K562 (cell line): ENCODE data around the gene GATAD1. TPM values are rescaled to one million over a fixed set of nuclear protein-coding genes. Genes with fewer than 3 reads are reported as not detected.

Source experiments
- ARID4B ChIP-seq: sonication (generic); formaldehyde crosslinking; IDR thresholded peaks from 2 replicates; pipeline ENCODE4 v1.8.0; 2022; ENCODE audit warnings: mild to moderate bottlenecking, missing genetic modification reagents
- DACH1 ChIP-seq: fragments of 450-650 bp; IDR thresholded peaks from 2 replicates; pipeline ENCODE4 v1.6.1; 2018; ENCODE audit not compliant: partially characterized antibody
- EP400 ChIP-seq: fragments of 450-650 bp; IDR thresholded peaks from 2 replicates; pipeline ENCODE4 v1.6.1; 2017; ENCODE audit warnings: antibody characterized with exemption, mild to moderate bottlenecking, moderate library complexity
- ID3 ChIP-seq, 2 experiments: fragments of 250-450 bp in 1 of 2; fragments of 450-650 bp in 1 of 2; sonication (Bioruptor Pico) in 1 of 2; IDR thresholded peaks; 2 replicates each; pipeline versions ENCODE4 v1.6.1 to v1.8.0; 2016 to 2021; ENCODE audit warnings: mild to moderate bottlenecking in 2 of 2, moderate library complexity in 2 of 2, missing compliant biosample characterization in 1 of 2, missing genetic modification characterization in 1 of 2
- NCOA4 ChIP-seq: fragments of 450-650 bp; IDR thresholded peaks from 2 replicates; pipeline ENCODE4 v1.6.1; 2018; ENCODE audit warnings: mild to moderate bottlenecking; ENCODE audit not compliant: partially characterized antibody
- OTX1 ChIP-seq: fragments of 450-650 bp; formaldehyde crosslinking; IDR thresholded peaks from 2 replicates; pipeline ENCODE4 v1.4.0; 2022; ENCODE audit warnings: mild to moderate bottlenecking
- PRPF4 ChIP-seq: fragments of 200-400 bp; formaldehyde crosslinking; IDR thresholded peaks from one replicate; pipeline ENCODE4 v1.6.1; 2017; ENCODE audit warnings: low read length, low read depth, mild to moderate bottlenecking; ENCODE audit not compliant: insufficient read depth, poor library complexity, severe bottlenecking
- RBM15 ChIP-seq: fragments of 200-400 bp; formaldehyde crosslinking; IDR thresholded peaks from 2 replicates; pipeline ENCODE4 v1.6.1; 2018; ENCODE audit warnings: mild to moderate bottlenecking, low read length, moderate library complexity; ENCODE audit not compliant: insufficient read depth
- SMAD2 ChIP-seq: fragments of 150-350 bp; IDR thresholded peaks from 2 replicates; pipeline ENCODE4 v1.6.1; 2014; ENCODE audit warnings: low read depth, mild to moderate bottlenecking, low read length
- SOX6 ChIP-seq: fragments of 450-650 bp; IDR thresholded peaks from 2 replicates; pipeline ENCODE4 v1.6.1; 2014; ENCODE audit warnings: mild to moderate bottlenecking
- SREBF1 ChIP-seq: fragments of 150-350 bp; IDR thresholded peaks from 2 replicates; pipeline ENCODE4 v1.6.1; 2014; ENCODE audit warnings: antibody characterized with exemption, low read depth, low read length, borderline replicate concordance
- ZNF696 ChIP-seq: fragments of 250-450 bp; sonication (Bioruptor Pico); conservative IDR thresholded peaks from 2 replicates; pipeline ENCODE4 v1.4.0; 2020; ENCODE audit warnings: mild to moderate bottlenecking, moderate library complexity
- ZSCAN29 ChIP-seq: fragments of 450-650 bp; IDR thresholded peaks from 2 replicates; pipeline ENCODE4 v1.6.1; 2017
- polyA plus RNA-seq, 8 experiments: library from polyadenylated mRNA; depleted of rRNA in 4 of 8; stranded (reverse) in 5 of 8; unstranded in 3 of 8; fragments of >200 nt; fragmentation: Nextera tagmentation in 2 of 8; fragmentation: Illumina TruSeq in 1 of 8; extraction: Ambion mirVana in 2 of 8; extraction: Trizol in 1 of 8; gene quantifications; 2 replicates each; pipeline versions ENCODE4 v1.2.1 to v1.2.3, GENCODE V29; 2011 to 2014; ENCODE audit warnings: inconsistent platforms in 1 of 8, missing spikeins in 1 of 8
- total RNA-seq, 7 experiments: library from RNA; depleted of rRNA in 6 of 7; stranded (reverse); fragments of >200 nt in 6 of 7; fragmentation: Illumina TruSeq in 2 of 7; extraction: Trizol in 2 of 7; gene quantifications; 2 replicates each; pipeline versions ENCODE4 v1.2.1 to v1.2.3, GENCODE V29; 2011 to 2021; ENCODE audit warnings: low replicate concordance in 1 of 7

GATAD1 gene
- total and polyA plus RNA-seq, 9 of the 15 experiments (the other 6 are each of a cell fraction or from before 2014, with no cell fraction given), result 9.3 to 67.7 (median 34.3) TPM

DNA sequence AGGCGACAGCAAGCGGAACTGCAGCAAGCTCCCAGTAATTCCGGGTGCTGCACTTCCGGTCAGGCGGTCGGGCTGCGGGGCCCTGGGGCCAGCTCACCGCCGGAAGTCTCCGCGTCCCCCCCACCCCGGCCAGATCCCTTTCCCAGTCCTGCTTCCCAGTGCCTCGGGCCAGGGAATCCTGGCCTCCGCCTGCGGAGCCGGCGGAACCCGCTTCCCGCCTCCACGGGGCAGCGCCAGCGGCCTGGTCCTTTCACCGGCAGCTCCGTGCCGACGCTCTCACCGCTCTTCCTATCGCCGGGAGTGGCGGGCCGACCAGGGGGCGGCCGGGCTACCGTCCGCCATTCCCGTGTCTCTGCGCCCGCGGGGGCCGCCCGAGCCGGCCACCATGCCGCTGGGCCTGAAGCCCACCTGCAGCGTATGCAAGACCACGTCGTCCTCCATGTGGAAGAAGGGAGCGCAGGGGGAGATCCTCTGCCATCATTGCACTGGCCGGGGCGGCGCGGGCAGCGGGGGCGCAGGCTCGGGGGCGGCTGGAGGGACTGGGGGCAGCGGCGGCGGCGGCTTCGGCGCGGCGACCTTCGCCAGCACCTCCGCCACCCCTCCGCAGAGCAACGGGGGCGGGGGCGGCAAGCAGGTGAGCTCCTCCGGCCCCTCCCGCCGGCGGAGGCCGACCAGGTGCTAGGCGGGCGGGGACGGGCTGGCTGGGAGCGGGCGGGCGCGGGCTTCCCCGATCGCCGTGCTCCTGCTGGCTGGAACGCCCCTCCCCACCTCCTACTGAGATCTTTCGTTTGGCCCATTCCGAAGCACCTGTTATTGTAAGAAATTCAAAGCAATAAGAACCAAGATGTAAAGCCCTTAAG is at the start of gene GATAD1 (continued):
- no peak for TF ChIP-seq ZNF696
- TF ChIP-seq ID3 (CRISPR knock-in tag; IDR thresholded peaks at IDR 0.05), result no peak
- 0 out of 2 replicates have a peak, but pooled peaks have one; percentile 35 for TF ChIP-seq ID3 (tag; IDR thresholded peaks at IDR 0.05)
- TF ChIP-seq RBM15, result no peak
- TF ChIP-seq SOX6, result peak; percentile 28; the same call in 1 of the 2 replicates
- peak; percentile 96 for TF ChIP-seq EP400
- TF ChIP-seq OTX1 (CRISPR knock-in tag), result peak; percentile 60
- TF ChIP-seq PRPF4, result peak; percentile 53
- TF ChIP-seq ZSCAN29, result peak; percentile 61; the same call in 1 of the 2 replicates
- TF ChIP-seq DACH1, result no peak
- TF ChIP-seq ARID4B (CRISPR knock-in tag), result peak; percentile 70
- no peak for TF ChIP-seq SREBF1
- TF ChIP-seq SMAD2, result no peak
- TF ChIP-seq NCOA4, result no peak
